ENCODE data around the gene ZFR2.

- TF ChIP-seq, protein P1, sequence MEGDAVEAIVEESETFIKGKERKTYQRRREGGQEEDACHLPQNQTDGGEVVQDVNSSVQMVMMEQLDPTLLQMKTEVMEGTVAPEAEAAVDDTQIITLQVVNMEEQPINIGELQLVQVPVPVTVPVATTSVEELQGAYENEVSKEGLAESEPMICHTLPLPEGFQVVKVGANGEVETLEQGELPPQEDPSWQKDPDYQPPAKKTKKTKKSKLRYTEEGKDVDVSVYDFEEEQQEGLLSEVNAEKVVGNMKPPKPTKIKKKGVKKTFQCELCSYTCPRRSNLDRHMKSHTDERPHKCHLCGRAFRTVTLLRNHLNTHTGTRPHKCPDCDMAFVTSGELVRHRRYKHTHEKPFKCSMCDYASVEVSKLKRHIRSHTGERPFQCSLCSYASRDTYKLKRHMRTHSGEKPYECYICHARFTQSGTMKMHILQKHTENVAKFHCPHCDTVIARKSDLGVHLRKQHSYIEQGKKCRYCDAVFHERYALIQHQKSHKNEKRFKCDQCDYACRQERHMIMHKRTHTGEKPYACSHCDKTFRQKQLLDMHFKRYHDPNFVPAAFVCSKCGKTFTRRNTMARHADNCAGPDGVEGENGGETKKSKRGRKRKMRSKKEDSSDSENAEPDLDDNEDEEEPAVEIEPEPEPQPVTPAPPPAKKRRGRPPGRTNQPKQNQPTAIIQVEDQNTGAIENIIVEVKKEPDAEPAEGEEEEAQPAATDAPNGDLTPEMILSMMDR (IDR thresholded peaks at IDR 0.05; ENCODE audit: low read depth, low read length, poor library complexity, severe bottlenecking): no peak
- TF ChIP-seq EZH2phosphoT487 (IDR thresholded peaks at IDR 0.05; ENCODE audit: borderline replicate concordance, low read length): no peak
Measured at GRCh38 chr19:3813473-3814392, 55.1 kb downstream of the ZFR2 start.
